ENCODE measurements around the gene HBD.

- TF ChIP-seq, protein P1, sequence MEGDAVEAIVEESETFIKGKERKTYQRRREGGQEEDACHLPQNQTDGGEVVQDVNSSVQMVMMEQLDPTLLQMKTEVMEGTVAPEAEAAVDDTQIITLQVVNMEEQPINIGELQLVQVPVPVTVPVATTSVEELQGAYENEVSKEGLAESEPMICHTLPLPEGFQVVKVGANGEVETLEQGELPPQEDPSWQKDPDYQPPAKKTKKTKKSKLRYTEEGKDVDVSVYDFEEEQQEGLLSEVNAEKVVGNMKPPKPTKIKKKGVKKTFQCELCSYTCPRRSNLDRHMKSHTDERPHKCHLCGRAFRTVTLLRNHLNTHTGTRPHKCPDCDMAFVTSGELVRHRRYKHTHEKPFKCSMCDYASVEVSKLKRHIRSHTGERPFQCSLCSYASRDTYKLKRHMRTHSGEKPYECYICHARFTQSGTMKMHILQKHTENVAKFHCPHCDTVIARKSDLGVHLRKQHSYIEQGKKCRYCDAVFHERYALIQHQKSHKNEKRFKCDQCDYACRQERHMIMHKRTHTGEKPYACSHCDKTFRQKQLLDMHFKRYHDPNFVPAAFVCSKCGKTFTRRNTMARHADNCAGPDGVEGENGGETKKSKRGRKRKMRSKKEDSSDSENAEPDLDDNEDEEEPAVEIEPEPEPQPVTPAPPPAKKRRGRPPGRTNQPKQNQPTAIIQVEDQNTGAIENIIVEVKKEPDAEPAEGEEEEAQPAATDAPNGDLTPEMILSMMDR (conservative IDR thresholded peaks at IDR 0.05 in 1 of 2, IDR thresholded peaks at IDR 0.05 in 1 of 2; ENCODE audit: low read depth in 1 of 2, low read length in 2 of 2): no peak
- TF ChIP-seq EZH2 (IDR thresholded peaks at IDR 0.05; ENCODE audit: low read length, missing control alignments): no peak
Measured at GRCh38 chr11:5265832-5266231, 31.5 kb upstream of the HBD start.

Measured in fibroblast of lung (primary cell).